Tibial nerve (tissue), 3 donors: ENCODE data around the gene SMIM27.

Source experiments
- CTCF ChIP-seq, 5 experiments: fragments of 200-600 bp in 3 of 5; fragments of 450-650 bp in 2 of 5; sonication (generic) in 3 of 5; IDR thresholded peaks; one replicate each; pipeline ENCODE4 v1.5.1; 2016 to 2019; ENCODE audit warnings: antibody characterized with exemption in 5 of 5, mild to moderate bottlenecking in 3 of 5, moderate library complexity in 2 of 5
- POLR2A ChIP-seq, 2 donors: fragments of 450-650 bp; IDR thresholded peaks; one replicate each; pipeline ENCODE4 v1.6.1; 2017; ENCODE audit warnings: antibody characterized with exemption in 2 of 2, mild to moderate bottlenecking in 2 of 2, moderate library complexity in 2 of 2

- TF ChIP-seq CTCF (IDR thresholded peaks at IDR 0.05) (no peak), POLR2A (IDR thresholded peaks at IDR 0.05) (no peak)
These were observed 2.0 kb upstream of the SMIM27 start for GRCh38 chr9:32550150-32550561.
